ENCODE results near the gene PAM. TPM values are rescaled to one million over a fixed set of nuclear protein-coding genes. Genes with fewer than 3 reads are reported as not detected.

Gene PAM
- total RNA-seq, 1 experiment from 2014 or later, result 142 TPM

DNA sequence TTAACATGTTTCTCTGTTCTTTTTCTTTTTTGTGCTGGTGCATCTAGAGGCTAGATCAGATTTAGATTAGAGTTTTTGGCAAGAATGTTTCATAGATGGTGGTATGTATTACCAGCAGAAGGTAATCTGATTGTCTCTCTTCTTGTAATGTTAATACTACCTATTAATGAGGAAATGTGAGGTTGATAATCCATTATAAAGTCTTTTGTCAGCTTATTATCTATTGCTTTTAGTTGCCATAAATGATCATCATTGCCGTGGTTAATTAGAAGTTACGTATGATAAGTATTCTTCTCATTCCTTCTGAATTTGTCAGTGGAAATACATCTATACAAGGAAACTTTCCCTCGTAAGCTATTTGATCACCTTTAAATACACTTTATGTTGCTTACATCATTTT lies 135.0 kb downstream of the PAM start:
- TF ChIP-seq, protein P1, sequence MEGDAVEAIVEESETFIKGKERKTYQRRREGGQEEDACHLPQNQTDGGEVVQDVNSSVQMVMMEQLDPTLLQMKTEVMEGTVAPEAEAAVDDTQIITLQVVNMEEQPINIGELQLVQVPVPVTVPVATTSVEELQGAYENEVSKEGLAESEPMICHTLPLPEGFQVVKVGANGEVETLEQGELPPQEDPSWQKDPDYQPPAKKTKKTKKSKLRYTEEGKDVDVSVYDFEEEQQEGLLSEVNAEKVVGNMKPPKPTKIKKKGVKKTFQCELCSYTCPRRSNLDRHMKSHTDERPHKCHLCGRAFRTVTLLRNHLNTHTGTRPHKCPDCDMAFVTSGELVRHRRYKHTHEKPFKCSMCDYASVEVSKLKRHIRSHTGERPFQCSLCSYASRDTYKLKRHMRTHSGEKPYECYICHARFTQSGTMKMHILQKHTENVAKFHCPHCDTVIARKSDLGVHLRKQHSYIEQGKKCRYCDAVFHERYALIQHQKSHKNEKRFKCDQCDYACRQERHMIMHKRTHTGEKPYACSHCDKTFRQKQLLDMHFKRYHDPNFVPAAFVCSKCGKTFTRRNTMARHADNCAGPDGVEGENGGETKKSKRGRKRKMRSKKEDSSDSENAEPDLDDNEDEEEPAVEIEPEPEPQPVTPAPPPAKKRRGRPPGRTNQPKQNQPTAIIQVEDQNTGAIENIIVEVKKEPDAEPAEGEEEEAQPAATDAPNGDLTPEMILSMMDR (IDR thresholded peaks at IDR 0.05; ENCODE audit: unreplicated experiment), result no peak
- no peaks in the 10 kb centered on the region for H3K27me3 Mint-ChIP-seq (ENCODE audit: unreplicated experiment)
- no peaks in the 10 kb centered on the region for H3K36me3 Mint-ChIP-seq (ENCODE audit: insufficient read depth, unreplicated experiment)
- H3K27ac Mint-ChIP-seq (ENCODE audit: unreplicated experiment), result no peak overlapping the region
- intact Hi-C loops (cut with micrococcal nuclease; ENCODE audit: unreplicated experiment), result no loop called here
- no peaks in the 10 kb centered on the region for H3K4me1 Mint-ChIP-seq (ENCODE audit: low read depth, unreplicated experiment)
- DNase-seq, result no peak
- H3K9me3 Mint-ChIP-seq (ENCODE audit: low read depth, unreplicated experiment), result no peaks in the 10 kb centered on the region
- no peak overlapping the region for H3K4me3 Mint-ChIP-seq (ENCODE audit: low read depth, unreplicated experiment)
- BruUV-seq (replicated peaks), result no TSS peak
- CTCF ChIA-PET, result no interaction called here

DNA sequence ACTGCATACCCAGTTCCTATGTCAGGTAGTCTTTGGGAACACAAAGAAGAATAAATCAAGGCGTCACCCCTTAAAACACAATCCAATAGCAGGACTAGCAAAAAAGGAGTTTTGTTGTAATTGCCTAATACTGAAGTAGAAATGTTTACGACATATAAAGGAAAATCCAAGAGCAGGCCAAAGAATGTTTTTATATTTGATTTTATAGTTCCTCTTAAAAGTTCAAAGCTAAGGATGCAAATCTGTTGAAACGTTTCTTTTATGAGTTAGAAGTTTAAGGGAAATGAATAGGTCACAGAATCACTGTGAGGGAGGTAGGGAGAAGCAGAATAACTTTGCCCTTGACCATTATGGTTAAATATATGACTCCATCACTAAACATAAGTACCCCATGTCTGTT lies 136.1 kb downstream of the PAM start:
- no TSS peak for BruUV-seq (replicated peaks)
- Mint-ChIP-seq H3K9me3 (ENCODE audit: low read depth, unreplicated experiment) (no peaks in the 10 kb centered on the region), H3K27me3 (ENCODE audit: unreplicated experiment) (no peaks in the 10 kb centered on the region), H3K27ac (ENCODE audit: unreplicated experiment) (no peak overlapping the region), H3K4me1 (ENCODE audit: low read depth, unreplicated experiment) (no peaks in the 10 kb centered on the region), H3K4me3 (ENCODE audit: low read depth, unreplicated experiment) (no peak overlapping the region), H3K36me3 (ENCODE audit: insufficient read depth, unreplicated experiment) (no peaks in the 10 kb centered on the region)
- intact Hi-C loops (cut with micrococcal nuclease; ENCODE audit: unreplicated experiment), result no loop called here
- CTCF ChIA-PET, result no interaction called here
- TF ChIP-seq, protein P1 (IDR thresholded peaks at IDR 0.05; ENCODE audit: unreplicated experiment), result no peak
- no peak for DNase-seq

DNA sequence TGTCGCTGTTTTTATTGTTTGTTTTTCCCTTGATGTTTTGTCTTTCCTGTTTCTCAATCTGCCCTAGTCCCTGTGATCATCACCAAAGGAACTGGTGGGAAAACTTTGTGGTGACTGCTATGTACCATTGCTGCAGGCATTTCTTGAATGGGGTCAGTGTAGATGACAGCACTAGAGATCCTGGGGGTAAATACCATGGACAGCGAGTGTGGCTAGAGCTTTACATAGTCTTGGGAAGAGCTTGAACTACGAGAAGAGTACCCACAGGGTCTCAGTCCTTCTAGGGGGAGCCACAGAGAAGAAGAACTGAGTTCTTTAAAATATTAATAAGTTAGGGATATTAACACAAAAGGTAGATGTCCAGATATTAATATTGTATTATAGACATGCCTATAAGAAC lies 138.8 kb downstream of the PAM start:
- Mint-ChIP-seq H3K27ac (ENCODE audit: unreplicated experiment) (no peak overlapping the region), H3K9me3 (ENCODE audit: low read depth, unreplicated experiment) (no peaks in the 10 kb centered on the region), H3K27me3 (ENCODE audit: unreplicated experiment) (no peaks in the 10 kb centered on the region), H3K4me1 (ENCODE audit: low read depth, unreplicated experiment) (no peaks in the 10 kb centered on the region), H3K4me3 (ENCODE audit: low read depth, unreplicated experiment) (no peak overlapping the region), H3K36me3 (ENCODE audit: insufficient read depth, unreplicated experiment) (no peaks in the 10 kb centered on the region)
- CTCF ChIA-PET, result no interaction called here
- no peak for DNase-seq
- intact Hi-C loops (cut with micrococcal nuclease; ENCODE audit: unreplicated experiment), result no loop called here
- TF ChIP-seq, protein P1 (IDR thresholded peaks at IDR 0.05; ENCODE audit: unreplicated experiment), result no peak
- no TSS peak for BruUV-seq (replicated peaks)

DNA sequence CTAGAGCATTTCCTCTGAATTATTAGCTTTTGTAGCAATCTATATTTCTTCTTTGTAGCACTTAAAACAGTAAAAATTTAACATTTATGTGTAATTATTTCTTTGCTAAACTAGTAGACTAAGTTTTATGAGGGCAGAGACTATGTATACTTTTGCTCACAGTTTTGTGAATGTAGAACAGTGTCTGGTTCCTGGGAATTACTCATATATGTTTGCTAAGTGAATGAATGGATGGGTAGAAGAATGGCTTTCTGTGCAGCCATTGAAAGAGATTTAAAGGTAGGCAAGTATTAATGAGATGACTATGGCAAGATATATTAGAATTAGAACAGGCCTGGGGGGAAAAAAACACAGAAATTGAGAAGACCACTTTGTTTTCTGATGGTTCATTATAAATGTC lies 140.1 kb downstream of the PAM start:
- Mint-ChIP-seq H3K36me3 (ENCODE audit: insufficient read depth, unreplicated experiment) (no peaks in the 10 kb centered on the region), H3K27me3 (ENCODE audit: unreplicated experiment) (no peaks in the 10 kb centered on the region), H3K27ac (ENCODE audit: unreplicated experiment) (no peak overlapping the region), H3K9me3 (ENCODE audit: low read depth, unreplicated experiment) (no peaks in the 10 kb centered on the region), H3K4me3 (ENCODE audit: low read depth, unreplicated experiment) (no peak overlapping the region), H3K4me1 (ENCODE audit: low read depth, unreplicated experiment) (no peaks in the 10 kb centered on the region)
- TF ChIP-seq, protein P1 (IDR thresholded peaks at IDR 0.05; ENCODE audit: unreplicated experiment), result no peak
- CTCF ChIA-PET, result no interaction called here
- BruUV-seq (replicated peaks), result no TSS peak
- DNase-seq, result no peak
- intact Hi-C loops (cut with micrococcal nuclease; ENCODE audit: unreplicated experiment), result no loop called here

DNA sequence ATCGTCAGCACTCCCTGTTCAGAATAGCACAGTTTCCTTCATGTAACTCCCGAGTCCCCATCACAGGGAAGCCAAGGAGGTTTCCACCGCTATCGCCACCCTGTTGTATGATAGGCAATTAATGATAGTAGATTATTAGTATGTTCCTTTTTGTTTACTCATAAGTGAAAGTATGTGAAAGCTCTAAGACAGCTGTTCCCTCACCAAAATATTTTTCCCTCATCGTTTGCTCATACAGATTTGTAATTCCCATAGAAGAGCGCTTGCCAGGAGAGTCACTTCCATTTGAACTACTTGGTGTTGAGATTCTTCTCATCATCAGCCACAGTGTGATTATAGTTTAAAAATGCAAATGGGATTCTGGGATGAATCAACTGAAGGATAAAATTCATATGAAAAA lies 140.9 kb downstream of the PAM start:
- TF ChIP-seq, protein P1 (IDR thresholded peaks at IDR 0.05; ENCODE audit: unreplicated experiment), result no peak
- Mint-ChIP-seq H3K4me3 (ENCODE audit: low read depth, unreplicated experiment) (no peak overlapping the region), H3K27me3 (ENCODE audit: unreplicated experiment) (no peaks in the 10 kb centered on the region), H3K36me3 (ENCODE audit: insufficient read depth, unreplicated experiment) (no peaks in the 10 kb centered on the region), H3K4me1 (ENCODE audit: low read depth, unreplicated experiment) (no peaks in the 10 kb centered on the region), H3K9me3 (ENCODE audit: low read depth, unreplicated experiment) (no peaks in the 10 kb centered on the region), H3K27ac (ENCODE audit: unreplicated experiment) (no peak overlapping the region)
- BruUV-seq (replicated peaks), result no TSS peak
- CTCF ChIA-PET, result no interaction called here
- no peak for DNase-seq
- intact Hi-C loops (cut with micrococcal nuclease; ENCODE audit: unreplicated experiment), result no loop called here
